B cell (primary cell): Measurements from ENCODE around the gene FEM1C.

Source experiments
- CTCF ChIP-seq: fragments of 200-600 bp; IDR thresholded peaks from one replicate; pipeline ENCODE4 v1.8.0; 2022; ENCODE audit warnings: antibody characterized with exemption, mild to moderate bottlenecking
- EZH2 ChIP-seq: IDR thresholded peaks from 2 replicates; pipeline ENCODE4 v1.6.1; 2012; ENCODE audit warnings: borderline replicate concordance, low read depth, mild to moderate bottlenecking, moderate library complexity, low read length; ENCODE audit not compliant: insufficient read depth, poor library complexity, severe bottlenecking

- TF ChIP-seq CTCF (no peak), EZH2 (no peak)
Measured at GRCh38 chr5:115589043-115589442, 44.5 kb upstream of the FEM1C start.
